IMR-90 (cell line): ENCODE measurements around the gene TMOD1. TPM values are rescaled to one million over a fixed set of nuclear protein-coding genes. Genes with fewer than 3 reads are reported as not detected.

ENCODE experiments used
- ATAC-seq: fragments of 200-7000 bp; cut with Tn5 transposase; 2 replicates; pipeline ENCODE4 v1.9.1; 2020; ENCODE audit warnings: low read depth, mild to moderate bottlenecking, moderate library complexity
- BruUV-seq: library from RNA; stranded (reverse); fragments of 400-500 nt; replicated peaks from 2 replicates; lab custom pipeline; 2021; lab: Mats Ljungman, UMichigan
- CTCF ChIA-PET: fragments of 300-600 bp; formaldehyde crosslinking; extraction: SDS; loops from one replicate; lab custom pipeline; 2021; ENCODE audit warnings: antibody characterized with exemption; lab: Yijun Ruan, JAX
- POLR2A ChIA-PET: fragments of 300-600 bp; sonication (Branson Sonifier 250); formaldehyde crosslinking; loops from one replicate; lab custom pipeline; 2022; ENCODE audit warnings: antibody characterized with exemption; ENCODE audit not compliant: unreplicated experiment; lab: Charles Lee
- DNase-seq: peaks from one replicate; pipeline ENCODE4 v3.0.0; 2013
- H2AFZ ChIP-seq: replicated peaks from 2 replicates; pipeline ENCODE3; 2013; ENCODE audit warnings: low read length, mild to moderate bottlenecking; ENCODE audit not compliant: poor library complexity
- H2AK5ac ChIP-seq: 2 replicates; pipeline ENCODE4 v1.6.1; 2013; ENCODE audit warnings: low read depth, low read length, inconsistent platforms
- H2AK9ac ChIP-seq: replicated peaks from 2 replicates; pipeline ENCODE3; 2013; ENCODE audit warnings: mild to moderate bottlenecking, low read depth, low read length, moderate library complexity; ENCODE audit not compliant: poor library complexity
- H2BK120ac ChIP-seq: 2 replicates; pipeline ENCODE4 v1.6.1; 2013; ENCODE audit warnings: low read depth, low read length, inconsistent platforms
- H2BK15ac ChIP-seq: 3 replicates; pipeline ENCODE4 v1.6.1; 2013; ENCODE audit warnings: low read depth, low read length, inconsistent platforms
- H2BK20ac ChIP-seq: 2 replicates; pipeline ENCODE4 v1.6.1; 2013; ENCODE audit warnings: low read depth, mild to moderate bottlenecking, inconsistent platforms, low read length, moderate library complexity
- H2BK5ac ChIP-seq: 2 replicates; pipeline ENCODE4 v1.6.1; 2013; ENCODE audit warnings: mild to moderate bottlenecking, low read depth, low read length, inconsistent platforms; ENCODE audit not compliant: poor library complexity, severe bottlenecking
- H3K14ac ChIP-seq: replicated peaks from 2 replicates; pipeline ENCODE4 v1.6.1; 2013; ENCODE audit warnings: low read depth, low read length, inconsistent platforms
- H3K18ac ChIP-seq: 2 replicates; pipeline ENCODE4 v1.6.1; 2013; ENCODE audit warnings: low read depth, low read length, control low read depth
- H3K23ac ChIP-seq: 2 replicates; pipeline ENCODE4 v1.6.1; 2013; ENCODE audit warnings: low read depth, low read length, inconsistent platforms
- H3K27ac ChIP-seq: 2 replicates; pipeline ENCODE4 v1.5.1; 2013; ENCODE audit warnings: mild to moderate bottlenecking, control low read depth, low read length; ENCODE audit not compliant: insufficient read depth
- H3K27me3 ChIP-seq: 2 replicates; pipeline ENCODE4 v1.6.1; 2013; ENCODE audit warnings: low read length; ENCODE audit not compliant: control insufficient read depth, insufficient read depth
- H3K36me3 ChIP-seq: 2 replicates; pipeline ENCODE4 v1.6.1; 2013; ENCODE audit warnings: low read length, mixed read lengths; ENCODE audit not compliant: control insufficient read depth, insufficient read depth
- H3K4ac ChIP-seq: 2 replicates; pipeline ENCODE4 v1.6.1; 2013; ENCODE audit warnings: low read depth, low read length, inconsistent platforms
- H3K4me1 ChIP-seq: 2 replicates; pipeline ENCODE4 v1.6.1; 2013; ENCODE audit warnings: low read length, mixed read lengths; ENCODE audit not compliant: control insufficient read depth, insufficient read depth
- H3K4me2 ChIP-seq: 2 replicates; pipeline ENCODE4 v1.6.1; 2013; ENCODE audit warnings: low read depth, mild to moderate bottlenecking, control low read depth, low read length, moderate library complexity
- H3K4me3 ChIP-seq: 2 replicates; pipeline ENCODE4 v1.5.1; 2013; ENCODE audit warnings: low read depth, mild to moderate bottlenecking, control low read depth, low read length, moderate library complexity; ENCODE audit not compliant: insufficient read depth
- H3K56ac ChIP-seq: 2 replicates; pipeline ENCODE4 v1.6.1; 2013; ENCODE audit warnings: low read length, inconsistent platforms; ENCODE audit not compliant: insufficient read depth; ENCODE audit errors: extremely low read depth
- H3K79me1 ChIP-seq, 2 experiments: 2 replicates each; pipeline ENCODE4 v1.6.1; 2013; ENCODE audit warnings: low read length in 2 of 2, inconsistent platforms in 1 of 2, low read depth in 1 of 2
- H3K9ac ChIP-seq: 2 replicates; pipeline ENCODE4 v1.6.1; 2013; ENCODE audit warnings: low read depth, low read length, control low read depth
- H3K9me1 ChIP-seq: 2 replicates; pipeline ENCODE4 v1.6.1; 2013; ENCODE audit warnings: low read length, inconsistent platforms; ENCODE audit not compliant: insufficient read depth
- H3K9me3 ChIP-seq: 2 replicates; pipeline ENCODE4 v1.6.1; 2013; ENCODE audit warnings: low read length; ENCODE audit not compliant: control insufficient read depth, insufficient read depth
- H4K20me1 ChIP-seq: 2 replicates; pipeline ENCODE4 v1.6.1; 2013; ENCODE audit warnings: low read length, inconsistent platforms; ENCODE audit not compliant: insufficient read depth
- H4K5ac ChIP-seq: 2 replicates; pipeline ENCODE4 v1.6.1; 2013; ENCODE audit warnings: mild to moderate bottlenecking, low read depth, low read length, control low read depth
- H4K8ac ChIP-seq, 2 experiments: 2 replicates each; pipeline ENCODE4 v1.6.1; 2013; ENCODE audit warnings: low read depth in 2 of 2, low read length in 2 of 2, control low read depth in 1 of 2, inconsistent platforms in 1 of 2
- H4K91ac ChIP-seq: 2 replicates; pipeline ENCODE4 v1.6.1; 2013; ENCODE audit warnings: low read depth, low read length, inconsistent platforms; ENCODE audit not compliant: insufficient read depth
- BHLHE40 ChIP-seq: fragments of 150-350 bp; IDR thresholded peaks from 2 replicates; pipeline ENCODE4 v1.6.1; 2016; ENCODE audit warnings: mild to moderate bottlenecking, low read depth, low read length
- CEBPB ChIP-seq: IDR thresholded peaks from 2 replicates; pipeline ENCODE4 v1.6.1; 2012; ENCODE audit warnings: low read depth, low read length, improper control_type of control experiment
- CHD1 ChIP-seq: IDR thresholded peaks from 2 replicates; pipeline ENCODE4 v1.6.1; 2012; ENCODE audit warnings: low read depth, low read length, improper control_type of control experiment
- CTCF ChIP-seq: conservative IDR thresholded peaks from 2 replicates; pipeline ENCODE4 v1.5.1; 2012; ENCODE audit warnings: mild to moderate bottlenecking, low read depth, low read length, improper control_type of control experiment
- ELK1 ChIP-seq: fragments of 150-350 bp; IDR thresholded peaks from 2 replicates; pipeline ENCODE4 v1.6.1; 2016; ENCODE audit warnings: low read depth, mild to moderate bottlenecking, low read length, moderate library complexity, borderline replicate concordance
- FOS ChIP-seq: fragments of 150-350 bp; IDR thresholded peaks from 2 replicates; pipeline ENCODE4 v1.6.1; 2016; ENCODE audit warnings: low read depth, low read length
- MAFK ChIP-seq: IDR thresholded peaks from 2 replicates; pipeline ENCODE4 v1.6.1; 2012; ENCODE audit warnings: low read depth, low read length, improper control_type of control experiment
- MAZ ChIP-seq: IDR thresholded peaks from 2 replicates; pipeline ENCODE4 v1.6.1; 2012; ENCODE audit warnings: low read depth, mild to moderate bottlenecking, low read length, improper control_type of control experiment, moderate library complexity, borderline replicate concordance
- MXI1 ChIP-seq: IDR thresholded peaks from 2 replicates; pipeline ENCODE4 v1.6.1; 2012; ENCODE audit warnings: low read depth, mild to moderate bottlenecking, low read length, moderate library complexity, borderline replicate concordance
- NFE2L2 ChIP-seq: fragments of 150-350 bp; IDR thresholded peaks from 2 replicates; pipeline ENCODE4 v1.6.1; 2016; ENCODE audit warnings: low read depth, mild to moderate bottlenecking, low read length
- POLR2A ChIP-seq: IDR thresholded peaks from 2 replicates; pipeline ENCODE4 v1.6.1; 2012; ENCODE audit warnings: mild to moderate bottlenecking, low read depth, low read length
- RAD21 ChIP-seq: IDR thresholded peaks from 2 replicates; pipeline ENCODE4 v1.6.1; 2012; ENCODE audit warnings: low read length, improper control_type of control experiment
- RCOR1 ChIP-seq: IDR thresholded peaks from 2 replicates; pipeline ENCODE4 v1.6.1; 2012; ENCODE audit warnings: mild to moderate bottlenecking, low read length, improper control_type of control experiment; ENCODE audit not compliant: insufficient replicate concordance
- RFX5 ChIP-seq: IDR thresholded peaks from 2 replicates; pipeline ENCODE4 v1.8.0; 2012; ENCODE audit warnings: low read depth, mild to moderate bottlenecking, low read length, moderate library complexity
- SMC3 ChIP-seq: fragments of 150-350 bp; IDR thresholded peaks from 2 replicates; pipeline ENCODE4 v1.6.1; 2016; ENCODE audit warnings: low read depth, mild to moderate bottlenecking, antibody characterized with exemption, low read length, moderate library complexity
- USF2 ChIP-seq: fragments of 150-350 bp; IDR thresholded peaks from 2 replicates; pipeline ENCODE4 v1.6.1; 2017; ENCODE audit warnings: mild to moderate bottlenecking, antibody characterized with exemption, low read length, low read depth
- WGBS, 2 experiments: methylation state at CpG; one replicate each; pipeline versions ENCODE4 v1.1.5 to v1.1.7; 2013; ENCODE audit warnings: missing lambda C conversion rate in 2 of 2; ENCODE audit not compliant: insufficient read length in 1 of 2; ENCODE audit errors: extremely low coverage in 2 of 2; 5-methylcytosine and 5-hydroxymethylcytosine counted together
- dilution Hi-C: fragments of 300-500 bp; cut with HindIII; formaldehyde crosslinking; loops from one replicate; pipeline ENCODE4 v1.14.3; 2018; ENCODE audit warnings: low sequenced_read_pairs; ENCODE audit not compliant: unreplicated experiment
- in situ Hi-C: fragments of 300-500 bp; cut with MboI; formaldehyde crosslinking; loops from 3 replicates; pipeline ENCODE4 v1.14.3; 2019; ENCODE audit warnings: low sequenced_read_pairs, inconsistent platforms, mixed read lengths
- intact Hi-C: fragments of 100-400 bp; cut with micrococcal nuclease; formaldehyde crosslinking; loops from 2 replicates; pipeline ENCODE4 v1.10.0; 2022
- polyA plus RNA-seq, 3 experiments: library from polyadenylated mRNA; depleted of rRNA; stranded (reverse); fragments of >200 nt; gene quantifications; 2 replicates each; pipeline ENCODE4 v1.2.3, GENCODE V29; 2012; ENCODE audit warnings: low replicate concordance in 1 of 3
- total RNA-seq: library from RNA; depleted of rRNA; stranded (reverse); fragments of >200 nt; gene quantifications from 2 replicates; pipeline ENCODE4 v1.2.3, GENCODE V29; 2012

TMOD1 gene
- total and polyA plus RNA-seq, 2 of the 4 experiments (the other 2 are of a cell fraction) = 0.18 to 0.38 TPM

- peaks cover 11% of the 10 kb centered on the region; the same call in 1 of the 2 replicates for H3K36me3 ChIP-seq
- H2AFZ ChIP-seq = no peak overlapping the region
- H3K27ac ChIP-seq = no peak overlapping the region
- no TSS peak for BruUV-seq
- no peak for DNase-seq
- no peak overlapping the region for H3K9ac ChIP-seq
- no peak overlapping the region for H2AK5ac ChIP-seq
- H3K9me1 ChIP-seq = peaks cover 6% of the 10 kb centered on the region
- H4K8ac ChIP-seq = no peak overlapping the region
- H3K4me2 ChIP-seq = no peak overlapping the region
- H2BK120ac ChIP-seq = no peak overlapping the region
- ChIA-PET CTCF (no interaction called here), POLR2A (interaction anchor here (1.5 kb wide), 1 partner anchor 10 kb away, joined by 4 read pairs; no protein-coding TSS in a partner anchor)
- in situ Hi-C loops = no loop called here
- no peak overlapping the region for H3K23ac ChIP-seq
- H3K4me3 ChIP-seq = no peak overlapping the region
- ATAC-seq = no peak
- H4K91ac ChIP-seq = no peak overlapping the region
- intact Hi-C loops = no loop called here
- H2BK5ac ChIP-seq = no peak overlapping the region
- no peak overlapping the region for H4K5ac ChIP-seq
- no peak for TF ChIP-seq BHLHE40
- TF ChIP-seq POLR2A = no peak
- TF ChIP-seq USF2 = no peak
- TF ChIP-seq ELK1 = no peak
- no peak for TF ChIP-seq MXI1
- TF ChIP-seq SMC3 = no peak
- no peak for TF ChIP-seq RFX5
- TF ChIP-seq CTCF = no peak
- TF ChIP-seq CHD1 = no peak
- TF ChIP-seq MAFK = no peak
- TF ChIP-seq MAZ = no peak
- TF ChIP-seq CEBPB = no peak
- no peak for TF ChIP-seq RAD21
- no peak for TF ChIP-seq NFE2L2
- TF ChIP-seq FOS = no peak
- no peak for TF ChIP-seq RCOR1
- no peak overlapping the region for H3K14ac ChIP-seq
- H3K4ac ChIP-seq = no peak overlapping the region
- WGBS, 2 experiments = no CpG with 5 or more reads among the region's 4 CpGs
- no peaks in the 10 kb centered on the region for H4K20me1 ChIP-seq
- no peak overlapping the region for H2AK9ac ChIP-seq
- H3K79me1 ChIP-seq = no peaks in the 10 kb centered on the region
- no peak overlapping the region for H2BK15ac ChIP-seq
- H2BK20ac ChIP-seq = no peak overlapping the region
- no peaks in the 10 kb centered on the region for H3K9me3 ChIP-seq
- H3K27me3 ChIP-seq = no peaks in the 10 kb centered on the region
- no peaks in the 10 kb centered on the region; the same call in 1 of the 2 replicates for H3K4me1 ChIP-seq
- H3K56ac ChIP-seq = no peak overlapping the region
- dilution Hi-C loops = no loop called here
- H3K18ac ChIP-seq = no peak overlapping the region
Observed at GRCh38 chr9:97524424-97524823, 23.0 kb downstream of the TMOD1 start.
